ENCODE measurements around the gene APOBEC4. TPM values are rescaled to one million over a fixed set of nuclear protein-coding genes. Genes with fewer than 3 reads are reported as not detected.

Gene APOBEC4
- total and polyA plus RNA-seq, 2 of the 8 experiments (the other 6 are each of a cell fraction or from before 2014, with no cell fraction given), result not detected

- TF ChIP-seq CHD7 (IDR thresholded peaks at IDR 0.05; ENCODE audit: insufficient replicate concordance, low read length) (no peak), POLR2A (IDR thresholded peaks at IDR 0.05; ENCODE audit: control extremely low read depth in 1 of 2, low read depth in 2 of 2, low read length in 2 of 2) (0 out of 3 replicates have a peak, but pooled peaks of 1 of the 2 experiments have one; percentile 45), CBX8 (IDR thresholded peaks at IDR 0.05; ENCODE audit: borderline replicate concordance, low read depth, low read length) (no peak), ASH2L (IDR thresholded peaks at IDR 0.05; ENCODE audit: low read length) (peak; percentile 38), SAP30 (IDR thresholded peaks at IDR 0.05; ENCODE audit: insufficient read depth, insufficient replicate concordance, low read length) (peak; percentile 85), KDM4A (IDR thresholded peaks at IDR 0.05; ENCODE audit: low read depth, low read length, severe bottlenecking) (peak; percentile 76)
These were observed 18.0 kb downstream of the APOBEC4 start (continued) for GRCh38 chr1:183635099-183635605.
